ENCODE measurements around the gene PROZ.

PROZ gene

DNA sequence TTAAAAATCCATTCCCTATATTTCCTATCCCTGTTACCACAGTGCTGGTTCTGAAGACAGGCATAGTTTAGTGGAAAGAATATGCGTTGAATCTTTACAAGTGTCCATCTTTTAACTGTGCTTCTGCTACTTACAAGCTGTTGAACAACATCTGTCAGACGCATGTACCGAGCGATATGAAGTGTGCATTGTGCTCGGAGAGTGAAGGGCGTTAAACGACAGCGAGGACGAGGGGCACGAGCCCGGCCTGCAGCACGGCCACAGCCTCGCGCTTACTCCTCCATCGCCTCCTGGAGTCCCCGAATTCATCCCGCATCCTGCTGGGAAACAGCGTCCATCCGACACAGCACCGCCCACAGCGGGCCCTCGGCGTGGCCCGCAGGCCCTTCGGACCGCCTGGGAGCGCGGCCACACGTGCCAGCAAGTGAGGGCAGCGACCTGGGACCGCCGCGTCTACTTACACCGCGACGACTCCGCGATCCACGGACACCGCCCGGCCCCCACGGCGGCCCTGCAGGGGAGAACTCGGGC, 49.5 kb downstream of the PROZ start:
- DNase-seq (ENCODE audit: low spot score), result peak; percentile 60

DNA sequence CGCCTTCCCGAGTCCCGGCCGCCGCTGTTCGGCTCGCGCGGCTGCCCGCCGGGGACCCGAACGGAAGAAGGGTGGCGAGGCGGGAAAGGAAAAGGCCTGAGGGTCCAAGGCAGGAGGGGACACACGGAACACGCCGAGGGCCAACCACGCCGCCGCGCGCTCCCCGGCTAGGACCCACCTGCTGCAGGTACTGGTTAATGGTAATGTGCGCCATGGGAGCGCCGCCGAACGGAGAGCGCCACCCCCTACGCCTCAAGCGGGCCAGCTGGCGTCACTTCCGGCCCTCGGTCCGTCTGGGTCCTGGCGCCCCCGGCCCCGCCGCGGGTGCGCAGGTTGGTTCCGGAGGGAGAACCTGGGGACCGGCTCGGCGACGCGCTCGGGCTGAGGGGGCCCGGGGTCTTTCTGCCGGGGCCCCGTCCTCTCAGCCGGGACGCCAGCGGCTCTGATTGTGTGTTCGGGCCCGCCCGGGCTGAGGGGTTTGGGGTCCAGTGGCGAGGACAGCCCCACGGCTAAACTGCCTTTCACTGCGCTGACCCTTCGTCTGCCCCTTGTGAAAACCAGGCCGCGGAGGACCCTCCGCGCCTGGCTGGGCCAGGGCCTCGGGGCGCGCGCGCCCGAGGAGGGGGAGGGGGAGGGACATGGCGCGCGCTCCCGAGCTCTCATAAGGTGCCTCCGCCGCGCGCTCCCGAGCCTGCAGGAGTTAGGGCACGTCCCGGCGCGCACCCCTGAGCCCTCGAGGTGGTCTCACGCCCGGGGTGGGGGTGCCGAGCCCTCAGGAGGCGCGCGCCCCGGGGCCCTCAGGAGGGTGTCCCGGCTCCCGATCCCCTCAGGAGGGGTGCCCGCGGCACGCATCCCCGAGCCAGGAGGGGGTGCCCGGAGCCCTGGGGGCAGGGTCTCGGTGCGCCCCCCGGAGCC, 50.2 kb downstream of the PROZ start, which contains the start of gene PCID2:
PCID2 (minus strand) TSS at position 249 of the 915 bp plus-strand sequence; CDS start at position 214, 35 bp downstream.
- DNase-seq (ENCODE audit: low spot score), result peak; percentile 91

DNA sequence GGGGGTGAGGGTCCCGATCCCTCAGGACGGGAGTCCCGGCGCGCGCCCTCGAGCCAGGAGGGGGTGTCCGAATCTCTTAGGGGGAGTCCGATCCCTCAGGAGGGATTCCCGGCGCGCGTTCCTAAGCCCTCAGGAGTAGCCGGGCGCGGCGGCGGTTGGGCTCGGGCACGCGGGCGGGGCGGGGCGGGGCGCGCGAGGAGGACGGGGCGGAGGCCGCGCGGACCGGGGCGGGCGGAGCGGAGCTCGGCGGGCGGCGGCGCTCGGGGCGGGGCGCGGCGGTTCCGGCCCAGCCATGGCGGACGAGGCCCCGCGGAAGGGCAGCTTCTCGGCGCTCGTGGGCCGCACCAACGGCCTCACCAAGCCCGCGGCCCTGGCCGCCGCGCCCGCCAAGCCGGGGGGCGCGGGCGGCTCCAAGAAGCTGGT, 50.9 kb downstream of the PROZ start, which contains the start of gene CUL4A:
CUL4A (plus strand) TSS at position 278 of the 423 bp plus-strand sequence; CDS start at position 293, 15 bp downstream.
- DNase-seq (ENCODE audit: low spot score), result peak; percentile 82

DNA sequence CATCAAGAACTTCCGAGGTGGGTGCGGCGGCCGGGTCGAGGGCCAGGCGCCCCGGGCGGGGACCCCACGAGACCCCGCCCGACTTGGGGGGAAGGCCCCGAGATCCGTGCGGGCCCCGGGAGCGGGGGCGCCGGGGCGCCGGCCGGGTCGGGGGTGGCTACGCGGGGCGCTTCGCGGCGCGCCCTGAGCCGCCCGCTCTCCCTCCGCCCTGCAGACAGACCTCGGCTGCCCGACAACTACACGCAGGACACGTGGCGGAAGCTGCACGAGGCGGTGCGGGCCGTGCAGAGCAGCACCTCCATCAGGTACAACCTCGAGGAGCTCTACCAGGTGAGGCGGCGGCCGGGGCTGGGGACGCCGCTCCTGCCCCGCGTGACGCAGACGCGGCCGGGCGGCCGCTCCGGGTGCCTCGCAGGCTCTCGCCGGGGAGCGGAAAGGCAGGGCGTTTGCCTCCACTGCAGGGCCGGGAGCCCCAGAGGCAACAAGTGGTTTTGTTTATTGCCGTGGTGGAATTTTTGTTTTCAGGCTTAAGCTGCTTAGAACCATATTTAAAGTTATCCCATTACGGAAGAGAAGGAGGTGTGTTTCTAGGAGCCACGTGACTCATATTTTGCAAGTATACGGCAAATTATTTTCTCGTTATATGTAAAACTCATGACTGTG, 51.4 kb downstream of the PROZ start:
- DNase-seq (ENCODE audit: low spot score), result peak; percentile 77

DNA sequence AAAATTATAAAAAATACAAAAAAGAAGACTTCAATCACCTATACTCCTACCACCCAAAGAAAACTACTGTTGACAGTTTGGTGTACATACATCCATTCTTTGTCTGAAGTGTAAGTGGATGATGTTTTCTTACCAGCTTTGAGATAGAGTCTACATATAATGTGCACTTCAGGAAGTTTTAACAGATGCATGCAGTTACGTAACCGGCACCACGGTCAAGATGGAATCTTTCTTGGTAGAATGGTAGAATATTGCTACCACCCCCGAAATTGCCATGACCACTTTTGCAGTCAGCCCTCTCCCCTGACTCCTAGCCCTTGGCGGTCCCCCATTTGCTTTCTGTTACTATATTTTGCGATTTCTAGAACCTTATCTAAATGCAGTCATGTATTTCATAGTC, 52.4 kb downstream of the PROZ start:
- no peak for DNase-seq (ENCODE audit: low spot score)

DNA sequence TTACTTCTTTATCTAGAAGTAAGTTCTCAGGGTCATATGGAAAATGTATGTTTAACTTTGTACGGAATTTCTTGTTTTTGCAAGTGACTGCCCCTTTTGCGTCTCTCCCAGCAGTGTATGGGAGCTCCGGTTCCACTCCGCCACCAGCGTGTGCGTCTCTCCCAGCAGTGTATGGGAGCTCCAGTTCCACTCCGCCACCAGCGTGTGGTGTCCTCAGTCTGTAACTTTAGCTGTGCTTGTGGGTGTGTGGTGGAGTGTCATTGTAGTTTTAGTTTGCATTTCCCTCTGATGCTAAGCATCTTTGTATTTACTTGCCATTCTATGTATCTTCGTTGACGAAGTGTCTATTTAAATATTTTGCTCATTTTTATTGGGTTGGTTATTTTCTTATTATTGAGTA, 53.3 kb downstream of the PROZ start:
- DNase-seq (ENCODE audit: low spot score), result peak; percentile 10

DNA sequence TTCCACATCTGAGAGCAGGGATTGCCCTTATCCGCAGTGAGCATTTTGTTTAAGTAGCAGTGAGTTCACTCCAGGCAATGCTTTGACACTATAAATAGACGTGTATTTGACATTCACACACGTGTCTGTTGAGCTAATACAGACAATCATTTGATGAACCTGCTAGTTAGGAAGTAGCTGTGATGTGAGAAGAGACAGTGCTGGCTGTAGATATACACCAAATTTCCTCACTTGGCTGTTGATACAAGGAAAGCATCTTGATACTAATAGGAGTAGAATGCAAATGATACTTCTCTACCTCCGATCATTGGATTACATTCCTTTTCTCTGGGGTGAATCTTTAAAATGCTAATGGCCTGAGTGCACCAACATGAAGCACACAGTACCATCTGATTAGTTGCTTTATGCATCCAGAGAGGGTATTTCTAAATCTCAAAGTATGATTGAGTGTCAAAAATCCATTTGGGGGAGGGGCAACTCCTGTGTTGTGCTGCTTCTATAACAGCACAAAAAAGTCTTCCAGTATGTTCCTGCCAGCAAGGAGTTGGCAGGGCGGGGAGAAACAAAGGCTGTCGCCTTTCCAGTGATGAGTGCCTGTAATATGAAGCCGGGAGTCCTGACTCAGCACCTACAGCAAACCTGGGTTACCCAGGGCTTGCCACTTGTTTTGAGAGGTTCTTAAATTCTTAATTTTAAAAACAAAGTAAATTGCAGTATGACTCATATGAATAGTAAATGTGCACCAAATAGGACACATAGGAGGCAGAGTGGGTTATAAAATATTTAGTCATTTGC, 58.0 kb downstream of the PROZ start:
- peak; percentile 78 for DNase-seq (ENCODE audit: low spot score)

DNA sequence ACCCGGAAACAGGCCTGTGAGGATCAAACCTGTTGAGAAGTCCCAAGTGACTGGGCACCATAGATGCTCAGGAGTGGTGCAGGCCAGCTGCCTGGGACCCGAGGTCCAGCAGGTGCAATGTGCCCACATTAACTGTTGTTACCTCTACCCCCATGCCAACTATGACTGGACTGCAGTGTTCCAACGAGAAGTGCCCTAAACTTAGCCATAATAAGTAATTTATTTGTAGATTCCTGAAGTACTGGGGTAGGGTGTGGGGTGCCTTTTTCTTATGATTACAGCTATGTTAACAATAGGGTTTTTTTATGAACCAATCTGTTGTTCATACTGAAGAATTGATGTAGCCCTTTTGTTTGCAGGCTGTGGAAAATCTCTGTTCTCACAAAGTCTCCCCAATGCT, 60.1 kb downstream of the PROZ start:
- DNase-seq (ENCODE audit: low spot score), result peak; percentile 21

DNA sequence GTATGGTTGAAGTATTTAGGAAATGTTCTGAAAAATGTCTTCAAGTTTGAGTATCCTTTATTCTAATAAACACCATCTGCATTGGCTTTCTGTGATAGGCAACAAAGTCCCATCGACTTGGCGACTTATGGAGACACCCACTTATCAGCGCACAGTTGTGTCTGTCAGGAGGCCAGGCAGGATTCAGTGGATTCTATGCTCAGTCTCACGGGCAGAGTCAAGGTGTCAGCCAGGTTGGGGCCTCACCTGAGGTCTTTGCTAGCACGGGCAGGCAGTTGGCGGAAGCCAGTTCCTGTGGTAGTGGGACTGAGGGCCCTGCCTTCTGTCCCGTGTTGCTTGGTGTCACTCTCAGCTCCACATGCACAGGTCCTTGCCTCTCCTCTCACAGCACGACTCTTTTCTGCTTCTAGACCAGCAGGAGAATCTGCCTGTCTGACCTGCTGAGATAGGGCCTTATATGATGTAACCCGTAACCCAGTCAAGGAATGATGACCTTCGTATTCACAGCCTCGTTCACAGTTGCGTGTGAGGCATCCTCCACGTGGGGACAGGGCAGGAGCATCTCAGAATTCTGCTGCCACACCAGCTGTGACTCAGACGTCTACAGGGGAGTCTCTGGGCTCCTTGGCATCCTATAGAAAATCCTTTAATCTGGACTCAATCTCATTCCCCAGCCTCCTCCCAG, 61.0 kb downstream of the PROZ start:
- no peak for DNase-seq (ENCODE audit: low spot score)

DNA sequence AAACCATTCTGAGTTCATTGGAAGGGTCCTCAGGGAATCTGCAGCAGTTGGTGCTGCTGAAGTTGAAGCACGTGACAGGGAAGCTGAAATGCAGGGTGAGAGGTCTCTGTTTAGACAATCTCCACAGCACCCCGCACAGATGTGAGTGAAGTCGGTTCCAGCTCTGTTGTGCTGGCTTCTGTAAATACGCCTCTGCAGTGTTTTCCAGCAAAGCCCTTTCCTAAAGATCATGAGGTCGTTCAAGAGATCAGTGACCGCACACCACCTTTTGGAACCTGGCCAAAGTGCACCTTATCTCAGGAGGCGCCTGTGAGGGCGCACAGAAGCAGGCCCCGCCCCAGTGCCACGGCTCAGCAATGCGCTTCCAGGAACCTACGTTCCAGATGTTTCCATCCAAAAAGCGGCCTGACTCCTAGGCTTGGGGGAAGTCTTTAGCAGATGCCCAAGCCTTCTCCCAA, 61.7 kb downstream of the PROZ start:
- no peak for DNase-seq (ENCODE audit: low spot score)

DNA sequence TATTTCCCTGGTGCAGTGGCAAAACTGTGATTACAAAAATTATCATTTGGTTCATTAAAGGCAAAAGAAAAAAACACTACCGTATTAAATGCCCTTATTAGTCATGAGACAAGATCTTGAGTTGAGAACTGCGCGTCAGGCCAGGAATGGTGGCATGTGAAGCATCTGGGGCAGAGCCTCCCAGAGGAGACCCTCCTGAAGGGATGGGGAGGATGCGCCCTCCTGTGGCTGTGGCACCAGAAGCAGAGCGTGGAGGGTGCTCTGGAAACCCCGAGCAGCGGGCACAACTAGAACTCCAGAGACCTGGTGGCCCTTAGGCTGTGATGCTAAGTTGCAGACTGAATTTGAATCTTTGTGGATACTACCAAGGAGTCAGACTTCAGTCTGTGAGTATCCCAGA, 62.4 kb downstream of the PROZ start:
- DNase-seq (ENCODE audit: low spot score), result no peak
